ENCODE measurements around the gene PLEK2.

- TF ChIP-seq RAD21 (conservative IDR thresholded peaks at IDR 0.05 in 1 of 2, IDR thresholded peaks at IDR 0.05 in 1 of 2) (no peak), POLR2A (IDR thresholded peaks at IDR 0.05; ENCODE audit: low read length) (no peak), CTCF (IDR thresholded peaks at IDR 0.05) (no peak)
Observed at GRCh38 chr14:67423424-67423823, 11.5 kb upstream of the PLEK2 start.
